ENCODE data around the gene TUBG1.
"Not testable (repeated sequence)": the region's sequence is repeated elsewhere in the genome, so short reads cannot be mapped to it uniquely, and the experiment has no call there.

The TUBG1 gene

GRCh38 chr17:42612013-42612412 lies 2.5 kb downstream of the TUBG1 start:
- TF ChIP-seq CTCF (IDR thresholded peaks at IDR 0.05; ENCODE audit: low read length, missing control alignments) = no peak
- DNase-seq (ENCODE audit: low read depth) = no peak
- no peak overlapping the region for H3K4me3 ChIP-seq (replicated peaks; ENCODE audit: low read depth, low read length)

DNA sequence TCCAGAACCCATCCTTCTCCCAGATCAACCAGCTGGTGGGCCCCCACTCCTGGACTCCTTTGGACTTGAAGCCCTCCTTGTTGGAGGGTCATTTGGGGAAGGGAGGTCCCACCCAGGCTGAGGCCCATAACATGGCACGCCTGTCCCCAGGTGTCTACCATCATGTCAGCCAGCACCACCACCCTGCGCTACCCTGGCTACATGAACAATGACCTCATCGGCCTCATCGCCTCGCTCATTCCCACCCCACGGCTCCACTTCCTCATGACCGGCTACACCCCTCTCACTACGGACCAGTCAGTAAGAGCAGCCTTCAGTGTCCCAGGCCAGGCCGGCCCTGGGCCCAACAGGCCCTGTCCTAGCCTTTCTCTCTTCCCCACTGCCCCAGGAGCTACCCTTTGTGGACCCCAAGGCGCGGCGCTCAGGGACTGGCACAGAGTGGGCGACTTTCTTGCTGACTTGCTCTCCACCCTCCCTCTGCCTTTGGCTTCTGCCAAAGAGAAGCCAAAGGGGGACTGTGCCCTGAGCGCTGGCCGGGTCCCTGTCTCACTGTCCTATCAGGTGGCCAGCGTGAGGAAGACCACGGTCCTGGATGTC lies 4.3 kb downstream of the TUBG1 start:
- no peak for DNase-seq (ENCODE audit: low read depth)
- H3K4me3 ChIP-seq (replicated peaks; ENCODE audit: low read depth, low read length) = no peak overlapping the region
- no peak for TF ChIP-seq CTCF (IDR thresholded peaks at IDR 0.05; ENCODE audit: low read length, missing control alignments)

GRCh38 chr17:42617956-42618431 lies 8.5 kb downstream of the TUBG1 start:
- no peak for TF ChIP-seq CTCF (IDR thresholded peaks at IDR 0.05; ENCODE audit: low read length, missing control alignments)
- no peak overlapping the region for H3K4me3 ChIP-seq (replicated peaks; ENCODE audit: low read depth, low read length)

DNA sequence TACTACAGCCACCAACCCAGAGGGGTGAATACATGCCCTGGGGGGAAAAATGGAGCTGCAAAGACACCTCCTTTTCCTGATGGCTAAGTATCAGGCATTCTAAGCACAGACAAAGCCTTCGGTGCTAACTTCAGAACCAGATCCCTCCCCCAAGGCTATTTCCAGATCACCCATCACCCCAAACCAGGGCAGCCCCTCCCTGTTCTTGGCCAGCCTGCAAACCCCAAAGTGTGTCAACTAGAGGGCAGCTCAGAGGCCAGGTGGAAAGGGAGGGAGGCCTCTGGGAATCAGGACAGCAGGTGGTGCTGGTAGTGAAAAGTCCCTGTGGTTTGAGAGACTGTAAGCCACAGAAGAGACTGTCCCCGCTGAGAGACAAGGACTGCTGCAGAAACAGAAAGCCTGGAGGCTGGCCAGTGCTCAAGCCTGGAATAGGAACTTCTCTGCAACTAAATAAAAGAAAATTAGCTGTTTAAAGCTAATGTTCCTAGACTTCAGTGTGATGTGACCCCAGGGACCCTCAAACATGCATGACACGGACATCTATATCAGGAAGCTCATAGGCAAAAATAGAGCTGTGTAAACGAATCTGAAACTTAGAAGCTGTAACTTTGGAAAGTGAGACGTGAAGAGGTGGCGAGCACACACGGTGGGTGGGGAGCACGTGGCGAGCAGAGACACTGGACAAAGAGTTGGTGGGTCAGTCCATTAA lies 9.1 kb downstream of the TUBG1 start:
- DNase-seq (ENCODE audit: low read depth) = no peak
- no peak for TF ChIP-seq CTCF (IDR thresholded peaks at IDR 0.05; ENCODE audit: low read length, missing control alignments)
- no peak overlapping the region for H3K4me3 ChIP-seq (replicated peaks; ENCODE audit: low read depth, low read length)

More at GRCh38 chr17:42617956-42618431, 8.5 kb downstream of the TUBG1 start:
- no peak for DNase-seq (ENCODE audit: low read depth)

DNA sequence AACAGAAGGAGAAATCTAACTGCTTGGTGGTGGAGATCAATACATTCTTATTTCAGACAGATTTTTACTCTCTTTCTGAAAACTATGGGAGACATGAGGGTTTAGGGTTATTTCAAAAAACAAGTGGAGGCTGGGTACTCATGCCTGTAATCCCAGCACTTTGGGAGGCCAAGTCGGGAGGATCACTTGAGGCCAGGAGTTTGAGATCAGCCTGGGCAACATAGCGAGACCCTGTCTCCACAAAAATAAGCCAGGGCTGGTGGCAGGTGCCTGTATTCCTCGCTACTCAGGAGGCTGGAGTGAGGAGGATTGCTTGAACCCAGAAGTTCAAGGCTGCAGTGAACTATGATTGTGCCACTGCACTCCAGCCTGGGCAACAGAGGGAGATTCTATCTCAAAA lies 12.5 kb downstream of the TUBG1 start:
- not testable (repeated sequence) for H3K4me3 ChIP-seq (replicated peaks; ENCODE audit: low read depth, low read length); DNase-seq (ENCODE audit: low read depth)

- TF ChIP-seq CTCF (IDR thresholded peaks at IDR 0.05; ENCODE audit: low read length, missing control alignments) = no peak
- no peak overlapping the region for H3K4me3 ChIP-seq (replicated peaks; ENCODE audit: low read depth, low read length)
- no peak for DNase-seq (ENCODE audit: low read depth)
Measured at GRCh38 chr17:42623271-42623670, 13.8 kb downstream of the TUBG1 start.

DNA sequence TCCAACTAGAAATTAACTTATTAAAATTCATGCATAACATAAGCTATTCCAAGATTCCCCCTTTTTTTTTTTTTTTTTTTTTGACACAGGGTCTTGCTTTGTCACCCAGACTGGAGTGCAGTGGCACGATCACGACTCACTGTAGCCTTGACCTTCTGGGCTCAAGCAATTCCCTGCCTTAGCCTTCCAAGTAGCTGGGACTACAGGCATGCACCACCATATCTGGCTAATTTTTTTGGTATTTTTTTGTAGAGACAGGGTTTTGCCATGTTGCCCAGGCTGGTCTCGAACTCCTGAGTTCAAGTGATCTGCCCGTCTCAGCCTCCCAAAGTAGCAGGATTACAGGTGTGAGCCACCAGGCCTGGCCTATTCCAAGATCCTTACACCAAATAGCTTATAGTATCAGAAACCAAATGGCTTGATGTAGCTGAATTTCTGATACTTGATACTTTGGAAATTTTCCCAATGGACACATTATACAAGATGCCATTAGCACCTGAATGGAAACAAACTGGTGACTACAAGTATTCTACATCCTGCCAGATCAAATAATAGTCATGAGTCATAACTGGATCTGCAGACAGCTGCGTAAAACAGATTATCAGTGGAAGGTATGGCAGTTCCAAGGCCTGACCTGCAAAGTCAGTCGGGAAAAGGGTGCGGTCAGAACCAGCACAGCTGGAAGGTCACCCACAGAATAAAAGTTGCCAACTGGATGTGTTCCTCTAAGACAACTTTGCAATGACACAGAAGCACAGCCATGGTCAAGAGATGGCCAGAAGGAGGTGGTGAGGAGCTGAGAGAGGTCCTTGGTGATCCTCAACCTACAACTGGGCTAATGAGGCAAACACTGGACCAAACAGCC lies 14.5 kb downstream of the TUBG1 start:
- no peak overlapping the region for H3K4me3 ChIP-seq (replicated peaks; ENCODE audit: low read depth, low read length)
- TF ChIP-seq CTCF (IDR thresholded peaks at IDR 0.05; ENCODE audit: low read length, missing control alignments) = no peak
- DNase-seq (ENCODE audit: low read depth) = peak; percentile 30

DNA sequence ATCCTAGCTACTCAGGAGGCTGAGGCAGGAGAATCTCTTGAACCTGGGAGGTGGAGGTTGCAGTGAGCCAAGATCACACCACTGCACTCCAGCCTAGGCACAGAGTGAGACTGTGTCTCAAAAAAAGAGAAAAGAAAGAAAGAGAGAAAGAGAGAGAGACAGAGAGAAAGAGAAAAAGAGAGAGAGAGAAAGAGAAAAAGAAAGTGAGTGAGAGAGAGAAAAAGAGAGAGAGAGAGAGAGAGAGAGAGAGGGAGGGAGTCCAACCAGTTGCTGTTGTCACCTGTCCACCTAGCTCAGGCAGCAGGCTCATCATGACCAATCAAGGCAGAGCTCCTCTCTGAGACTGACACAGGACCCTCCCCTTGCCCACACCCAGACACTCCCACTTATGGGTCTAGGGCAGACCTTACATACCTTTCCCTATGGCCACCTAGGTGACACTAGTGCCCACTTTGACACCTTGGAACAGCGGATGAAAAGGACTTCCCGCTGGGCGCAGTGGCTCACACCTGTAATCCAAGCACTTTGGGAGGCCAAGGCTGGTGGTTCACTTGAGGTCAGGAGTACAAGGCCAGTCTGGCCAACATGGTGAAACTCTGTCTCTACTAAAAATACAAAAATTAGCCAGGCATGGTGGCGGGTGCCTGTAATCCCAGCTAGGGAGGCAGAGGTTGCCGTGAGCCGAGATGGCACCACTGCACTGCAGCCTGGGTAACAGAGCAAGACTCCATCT lies 17.7 kb downstream of the TUBG1 start:
- DNase-seq (ENCODE audit: low read depth) = not testable (repeated sequence)

More for the DNA sequence above, 17.7 kb downstream of the TUBG1 start:
- not testable (repeated sequence) for H3K4me3 ChIP-seq (replicated peaks; ENCODE audit: low read depth, low read length)
